Glutamatergic neuron (in vitro differentiated cells): ENCODE data around the gene CLMN. TPM values are rescaled to one million over a fixed set of nuclear protein-coding genes. Genes with fewer than 3 reads are reported as not detected.

Source experiments
- DNase-seq: peaks from one replicate; pipeline ENCODE4 v3.0.0; 2022
- H3K27ac Mint-ChIP-seq: one replicate; pipeline ENCODE4 v1.8.0; 2020; ENCODE audit warnings: mild to moderate bottlenecking, mixed read lengths, inconsistent platforms; ENCODE audit not compliant: unreplicated experiment
- H3K27me3 Mint-ChIP-seq: one replicate; pipeline ENCODE4 v1.8.0; 2020; ENCODE audit warnings: mild to moderate bottlenecking, moderate library complexity, mixed read lengths, inconsistent platforms; ENCODE audit not compliant: unreplicated experiment
- H3K36me3 Mint-ChIP-seq: one replicate; pipeline ENCODE4 v1.8.0; 2020; ENCODE audit warnings: mild to moderate bottlenecking, mixed read lengths, inconsistent platforms; ENCODE audit not compliant: unreplicated experiment
- H3K4me1 Mint-ChIP-seq: one replicate; pipeline ENCODE4 v1.8.0; 2020; ENCODE audit warnings: mild to moderate bottlenecking, low read depth, mixed read lengths, inconsistent platforms; ENCODE audit not compliant: unreplicated experiment
- H3K4me3 Mint-ChIP-seq: one replicate; pipeline ENCODE4 v1.8.0; 2020; ENCODE audit warnings: mild to moderate bottlenecking, mixed read lengths, inconsistent platforms; ENCODE audit not compliant: unreplicated experiment
- H3K9me3 Mint-ChIP-seq: one replicate; pipeline ENCODE4 v1.8.0; 2020; ENCODE audit warnings: mild to moderate bottlenecking, moderate library complexity, mixed read lengths, inconsistent platforms; ENCODE audit not compliant: unreplicated experiment
- CTCF ChIP-seq: fragments of 200-600 bp; sonication (generic); IDR thresholded peaks from one replicate; pipeline ENCODE4 v1.5.0; 2021; ENCODE audit not compliant: partially characterized antibody, unreplicated experiment
- total RNA-seq: library from RNA; stranded (reverse); fragmentation: NEBNext Ultra II Directional; extraction: Animal tissue kit (Norgen Biotek cat#: 25700); gene quantifications from one replicate; pipeline ENCODE4 v1.2.1, GENCODE V29; 2021; ENCODE audit not compliant: unreplicated experiment

Gene CLMN
- total RNA-seq, 1 donor from 2014 or later = 17.6 TPM

DNA sequence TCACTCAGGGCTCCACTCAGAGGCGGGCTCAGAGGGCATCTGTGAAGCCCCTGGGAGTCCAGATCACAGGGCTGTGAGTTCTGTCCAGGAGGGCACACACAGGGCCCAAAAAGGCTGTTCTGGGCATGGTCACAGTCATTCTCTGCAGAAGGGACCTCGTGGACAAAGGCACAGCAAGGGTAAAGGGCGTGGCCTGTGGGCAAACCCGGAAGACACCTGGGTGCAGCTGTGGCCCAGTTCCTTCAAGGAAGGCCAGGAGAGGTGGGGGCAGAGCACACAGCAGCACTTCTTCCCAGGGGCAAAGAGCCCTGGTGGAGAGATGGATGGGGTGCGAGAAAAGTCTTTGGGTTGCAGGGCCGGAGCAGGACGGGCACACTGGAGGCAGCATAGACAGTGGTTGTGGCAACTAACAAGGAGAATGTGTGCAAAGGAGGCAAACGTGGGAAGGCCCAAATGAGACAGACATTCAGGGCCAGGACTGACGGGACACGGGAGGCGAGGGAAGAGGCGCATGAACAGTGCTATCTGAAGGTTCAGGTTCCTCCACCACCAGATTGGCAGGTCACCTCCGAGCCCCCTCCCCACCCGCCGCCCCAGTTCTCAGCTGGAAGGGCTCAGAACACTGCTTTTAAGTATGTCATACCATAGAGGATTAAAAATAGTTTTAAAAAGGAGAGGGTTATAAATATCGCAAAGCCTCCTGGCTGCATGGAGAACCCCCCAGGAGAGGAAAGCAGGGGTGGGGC is 8.9 kb downstream of the CLMN start:
- DNase-seq = no peak
- no peak overlapping the region for H3K27ac Mint-ChIP-seq

GRCh38 chr14:95309261-95310051 is 10.3 kb downstream of the CLMN start:
- TF ChIP-seq CTCF = no peak
- H3K9me3 Mint-ChIP-seq = peaks cover 8% of the 10 kb centered on the region

More for the DNA sequence above, 8.9 kb downstream of the CLMN start:
- Mint-ChIP-seq H3K4me3 (no peak overlapping the region), H3K4me1 (peaks cover 12% of the 10 kb centered on the region), H3K9me3 (peaks cover 8% of the 10 kb centered on the region), H3K36me3 (peaks cover 2% of the 10 kb centered on the region), H3K27me3 (peaks cover 7% of the 10 kb centered on the region)
- TF ChIP-seq CTCF = no peak

GRCh38 chr14:95308073-95308472 is 11.6 kb downstream of the CLMN start:
- H3K36me3 Mint-ChIP-seq = peaks cover 4% of the 10 kb centered on the region
- H3K9me3 Mint-ChIP-seq = peaks cover 8% of the 10 kb centered on the region
- no peak for DNase-seq
- H3K27me3 Mint-ChIP-seq = peaks cover 9% of the 10 kb centered on the region
- TF ChIP-seq CTCF = no peak
- H3K4me3 Mint-ChIP-seq = peak overlapping the region; percentile 13
- H3K27ac Mint-ChIP-seq = peak overlapping the region; percentile 56
- peaks cover 27% of the 10 kb centered on the region for H3K4me1 Mint-ChIP-seq

More at GRCh38 chr14:95309261-95310051, 10.3 kb downstream of the CLMN start:
- peaks cover 17% of the 10 kb centered on the region for H3K4me1 Mint-ChIP-seq
- no peak overlapping the region for H3K27ac Mint-ChIP-seq
- peaks cover 9% of the 10 kb centered on the region for H3K27me3 Mint-ChIP-seq
- H3K36me3 Mint-ChIP-seq = peaks cover 4% of the 10 kb centered on the region
- H3K4me3 Mint-ChIP-seq = no peak overlapping the region
- DNase-seq = no peak

GRCh38 chr14:95307402-95308041 is 12.2 kb downstream of the CLMN start:
- Mint-ChIP-seq H3K4me3 (no peak overlapping the region), H3K9me3 (peaks cover 8% of the 10 kb centered on the region), H3K4me1 (peaks cover 32% of the 10 kb centered on the region), H3K36me3 (peaks cover 4% of the 10 kb centered on the region), H3K27me3 (peaks cover 9% of the 10 kb centered on the region), H3K27ac (peak overlapping the region; percentile 30)
- no peak for DNase-seq
- TF ChIP-seq CTCF = no peak
